Endothelial cell (in vitro differentiated cells): ENCODE results near the gene DLGAP3. TPM values are rescaled to one million over a fixed set of nuclear protein-coding genes. Genes with fewer than 3 reads are reported as not detected.
A peak's percentile ranks its signal among the peaks of the same experiment; 100 is the strongest.
"Not testable (repeated sequence)": the region's sequence is repeated elsewhere in the genome, so short reads cannot be mapped to it uniquely, and the experiment has no call there.

Source experiments
- DNase-seq: peaks from one replicate; pipeline ENCODE4 v3.0.0; 2021; ENCODE audit warnings: low spot score
- H3K27ac Mint-ChIP-seq: one replicate; pipeline ENCODE4 v1.8.0; 2021; ENCODE audit warnings: mixed read lengths, inconsistent platforms; ENCODE audit not compliant: unreplicated experiment
- H3K27me3 Mint-ChIP-seq: one replicate; pipeline ENCODE4 v1.8.0; 2021; ENCODE audit warnings: mild to moderate bottlenecking, moderate library complexity, mixed read lengths, inconsistent platforms; ENCODE audit not compliant: unreplicated experiment
- H3K36me3 Mint-ChIP-seq: one replicate; pipeline ENCODE4 v1.8.0; 2021; ENCODE audit warnings: mild to moderate bottlenecking, low read depth, mixed read lengths, inconsistent platforms; ENCODE audit not compliant: unreplicated experiment
- H3K4me1 Mint-ChIP-seq: one replicate; pipeline ENCODE4 v1.8.0; 2021; ENCODE audit warnings: mild to moderate bottlenecking, mixed read lengths, inconsistent platforms; ENCODE audit not compliant: unreplicated experiment
- H3K4me3 Mint-ChIP-seq: one replicate; pipeline ENCODE4 v1.8.0; 2021; ENCODE audit warnings: mild to moderate bottlenecking, mixed read lengths, inconsistent platforms; ENCODE audit not compliant: unreplicated experiment
- H3K9me3 Mint-ChIP-seq: one replicate; pipeline ENCODE4 v1.8.0; 2021; ENCODE audit warnings: mixed read lengths, inconsistent platforms; ENCODE audit not compliant: unreplicated experiment
- total RNA-seq: library from RNA; stranded (reverse); fragmentation: NEBNext Ultra II Directional; extraction: Animal tissue kit (Norgen Biotek cat#: 25700); gene quantifications from one replicate; pipeline ENCODE4 v1.2.1, GENCODE V29; 2021; ENCODE audit not compliant: unreplicated experiment
- TF ChIP-seq, protein P1 (sequence below): fragments of 200-600 bp; sonication (generic); IDR thresholded peaks from one replicate; pipeline ENCODE4 v1.5.0; 2021; ENCODE audit warnings: antibody characterized with exemption; ENCODE audit not compliant: unreplicated experiment

The DLGAP3 gene
- total RNA-seq, 1 donor from 2014 or later: 9.1 TPM

DNA sequence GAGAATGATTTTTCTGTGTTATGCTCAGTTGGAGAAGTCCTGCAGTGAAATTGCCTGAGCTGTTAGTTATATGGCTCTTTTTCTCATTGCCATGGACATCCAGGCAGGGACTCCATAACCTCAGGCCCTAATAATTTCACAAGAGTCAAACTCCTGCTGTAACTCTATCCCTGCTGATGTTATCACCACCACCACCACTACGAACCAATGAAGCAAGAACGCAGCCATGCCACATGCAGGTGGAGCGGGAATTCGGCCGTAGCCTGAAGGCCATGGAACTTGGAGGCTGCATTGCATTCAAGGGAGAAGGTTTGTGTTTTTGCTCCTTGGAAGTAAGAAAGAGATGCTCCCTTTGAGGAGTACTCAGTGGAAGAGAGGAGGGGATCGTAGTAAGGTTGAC, 16.8 kb upstream of the DLGAP3 start:
- TF ChIP-seq, protein P1, sequence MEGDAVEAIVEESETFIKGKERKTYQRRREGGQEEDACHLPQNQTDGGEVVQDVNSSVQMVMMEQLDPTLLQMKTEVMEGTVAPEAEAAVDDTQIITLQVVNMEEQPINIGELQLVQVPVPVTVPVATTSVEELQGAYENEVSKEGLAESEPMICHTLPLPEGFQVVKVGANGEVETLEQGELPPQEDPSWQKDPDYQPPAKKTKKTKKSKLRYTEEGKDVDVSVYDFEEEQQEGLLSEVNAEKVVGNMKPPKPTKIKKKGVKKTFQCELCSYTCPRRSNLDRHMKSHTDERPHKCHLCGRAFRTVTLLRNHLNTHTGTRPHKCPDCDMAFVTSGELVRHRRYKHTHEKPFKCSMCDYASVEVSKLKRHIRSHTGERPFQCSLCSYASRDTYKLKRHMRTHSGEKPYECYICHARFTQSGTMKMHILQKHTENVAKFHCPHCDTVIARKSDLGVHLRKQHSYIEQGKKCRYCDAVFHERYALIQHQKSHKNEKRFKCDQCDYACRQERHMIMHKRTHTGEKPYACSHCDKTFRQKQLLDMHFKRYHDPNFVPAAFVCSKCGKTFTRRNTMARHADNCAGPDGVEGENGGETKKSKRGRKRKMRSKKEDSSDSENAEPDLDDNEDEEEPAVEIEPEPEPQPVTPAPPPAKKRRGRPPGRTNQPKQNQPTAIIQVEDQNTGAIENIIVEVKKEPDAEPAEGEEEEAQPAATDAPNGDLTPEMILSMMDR: no peak
- peaks cover 4% of the 10 kb centered on the region for H3K9me3 Mint-ChIP-seq
- H3K27me3 Mint-ChIP-seq: peaks cover 2% of the 10 kb centered on the region
- no peak overlapping the region for H3K27ac Mint-ChIP-seq
- no peak for DNase-seq
- H3K36me3 Mint-ChIP-seq: peaks cover 5% of the 10 kb centered on the region
- H3K4me3 Mint-ChIP-seq: no peak overlapping the region
- H3K4me1 Mint-ChIP-seq: no peaks in the 10 kb centered on the region

GRCh38 chr1:34941798-34942197, 12.3 kb upstream of the DLGAP3 start:
- H3K27me3 Mint-ChIP-seq, H3K9me3 Mint-ChIP-seq, DNase-seq, H3K4me3 Mint-ChIP-seq, H3K4me1 Mint-ChIP-seq, H3K36me3 Mint-ChIP-seq, H3K27ac Mint-ChIP-seq: not testable (repeated sequence)

GRCh38 chr1:34930702-34931071, 1.2 kb upstream of the DLGAP3 start:
- DNase-seq: no peak
- peaks cover 9% of the 10 kb centered on the region for H3K36me3 Mint-ChIP-seq
- no peak overlapping the region for H3K27ac Mint-ChIP-seq
- H3K27me3 Mint-ChIP-seq: peaks cover 14% of the 10 kb centered on the region
- peak overlapping the region; percentile 42 for H3K4me3 Mint-ChIP-seq
- TF ChIP-seq, protein P1: no peak
- H3K4me1 Mint-ChIP-seq: peaks cover 8% of the 10 kb centered on the region
- no peaks in the 10 kb centered on the region for H3K9me3 Mint-ChIP-seq

DNA sequence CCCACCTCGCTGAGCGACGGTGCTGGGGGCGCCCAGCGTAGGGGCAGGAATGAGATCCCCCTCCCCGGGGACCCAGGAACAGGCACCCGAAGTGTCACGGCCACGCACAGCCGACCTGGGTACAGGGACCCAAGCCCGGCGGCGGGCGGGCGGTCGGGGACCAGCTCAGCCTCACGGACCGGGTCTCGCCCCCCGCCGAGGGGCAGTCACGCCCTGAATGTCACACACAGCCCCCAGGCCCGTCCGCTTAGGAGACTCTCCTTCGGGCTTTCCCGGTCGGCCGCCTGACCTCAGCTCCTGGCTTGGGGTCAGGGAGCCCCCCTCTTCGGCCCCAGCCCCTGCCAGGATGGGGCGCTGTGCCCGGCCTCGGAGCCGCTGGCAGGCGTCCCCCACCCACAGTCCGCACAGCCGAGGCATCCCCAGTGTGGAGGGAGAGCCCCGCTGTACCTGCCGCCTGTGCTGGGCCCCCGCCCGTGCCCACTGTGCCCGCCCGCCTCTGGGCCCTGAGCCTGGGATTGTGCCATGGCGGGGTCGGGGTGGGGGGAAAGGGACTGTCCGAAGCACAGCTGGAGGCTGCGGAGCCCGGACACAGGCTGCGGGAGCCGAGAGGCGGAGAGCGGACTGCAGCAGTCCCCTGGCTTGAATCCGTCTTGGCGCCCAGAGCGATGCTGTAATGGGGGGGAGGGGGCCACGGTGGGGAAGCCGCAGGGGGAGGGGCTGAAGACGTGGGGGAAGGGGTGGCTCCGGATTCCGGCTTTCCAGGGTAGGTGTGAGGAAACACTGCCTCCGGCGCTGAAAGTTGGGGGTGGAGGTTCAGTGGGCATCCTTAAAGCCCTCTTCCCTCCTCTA, 627 bp upstream of the DLGAP3 start:
- Mint-ChIP-seq H3K27ac (no peak overlapping the region), H3K4me1 (peaks cover 8% of the 10 kb centered on the region), H3K27me3 (peaks cover 16% of the 10 kb centered on the region), H3K9me3 (no peaks in the 10 kb centered on the region), H3K36me3 (peaks cover 9% of the 10 kb centered on the region), H3K4me3 (peak overlapping the region; percentile 42)
- TF ChIP-seq, protein P1: no peak
- peak; percentile 30 for DNase-seq

DNA sequence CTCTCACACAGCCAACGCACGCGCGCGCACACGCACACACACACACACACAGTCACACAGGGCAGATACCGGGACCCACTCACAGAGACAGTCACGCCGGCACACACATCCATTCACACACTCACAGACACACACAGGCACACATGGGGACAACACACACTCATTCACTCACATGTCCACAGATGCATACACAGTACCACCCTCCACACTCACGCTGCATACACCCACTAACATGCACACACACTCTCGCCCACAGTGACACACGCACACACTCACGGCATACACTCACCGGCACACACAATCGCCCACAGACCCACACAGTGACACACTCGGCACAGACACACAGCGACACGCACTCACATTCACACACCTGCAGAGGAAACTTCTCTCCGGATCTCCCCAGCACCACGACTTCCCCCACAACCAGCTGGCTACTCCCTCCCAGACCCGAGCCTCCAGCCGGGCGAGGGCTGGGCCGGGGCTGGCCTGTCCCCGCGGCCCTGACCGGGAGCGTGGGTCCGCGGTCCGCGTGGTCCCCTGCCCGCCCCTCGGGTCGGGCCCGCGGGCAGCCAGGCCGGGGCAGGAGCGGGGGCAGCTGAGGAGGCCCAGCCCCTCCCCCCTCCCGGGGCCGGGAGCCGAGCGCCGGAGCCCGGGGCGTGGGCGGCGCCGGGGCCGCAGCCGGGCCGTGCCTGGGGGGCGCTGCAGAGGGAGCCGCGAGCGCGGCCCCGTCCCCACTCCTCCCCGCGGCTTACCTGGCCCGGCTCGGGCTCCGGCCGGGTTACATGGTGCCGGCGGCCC, 552 bp downstream of the DLGAP3 start:
- Mint-ChIP-seq H3K9me3 (no peaks in the 10 kb centered on the region), H3K4me3 (peak overlapping the region; percentile 92), H3K4me1 (peaks cover 10% of the 10 kb centered on the region), H3K27ac (peak overlapping the region; percentile 11), H3K36me3 (peaks cover 9% of the 10 kb centered on the region), H3K27me3 (peaks cover 19% of the 10 kb centered on the region)
- TF ChIP-seq, protein P1: no peak
- DNase-seq: peak; percentile 22
